ENCODE measurements around the gene MAEA. TPM values are rescaled to one million over a fixed set of nuclear protein-coding genes. Genes with fewer than 3 reads are reported as not detected.
"Not testable (repeated sequence)": the region's sequence is repeated elsewhere in the genome, so short reads cannot be mapped to it uniquely, and the experiment has no call there.

The MAEA gene
- total and polyA plus RNA-seq, 5 donors from 2014 or later = 61.2 to 77.7 (median 66.4) TPM

- H3K36me3 ChIP-seq (ENCODE audit: control insufficient read depth, insufficient read depth, low read length) = peaks cover 32% of the 10 kb centered on the region
- H3K4me3 ChIP-seq (ENCODE audit: low read depth, low read length); ATAC-seq (ENCODE audit: low read depth in 2 of 2); H3K27ac ChIP-seq (ENCODE audit: insufficient read depth, low read length, poor library complexity, severe bottlenecking); H3K4me3 Mint-ChIP-seq; DNase-seq; H3K27ac Mint-ChIP-seq; H3K9me3 Mint-ChIP-seq; H3K27me3 ChIP-seq (ENCODE audit: control insufficient read depth, insufficient read depth, low read length); H3K9me3 ChIP-seq (ENCODE audit: control insufficient read depth in 2 of 2, low read length in 2 of 2); H3K27me3 Mint-ChIP-seq: not testable (repeated sequence)
- H3K4me1 Mint-ChIP-seq = peaks cover 0 to 33% (median 12%) of the 10 kb centered on the region in 4 donors
- H3K36me3 Mint-ChIP-seq = peaks cover 41% of the 10 kb centered on the region
- peaks cover 29% of the 10 kb centered on the region for H3K4me1 ChIP-seq (ENCODE audit: control insufficient read depth, insufficient read depth, low read length, poor library complexity, severe bottlenecking)
These were observed 44.3 kb downstream of the MAEA start for GRCh38 chr4:1333851-1334578.

- Histone ChIP-seq H3K9me3 (ENCODE audit: control insufficient read depth in 2 of 2, low read length in 2 of 2) (no peaks in the 10 kb centered on the region), H3K4me3 (ENCODE audit: low read depth, low read length) (no peak overlapping the region), H3K4me1 (ENCODE audit: control insufficient read depth, insufficient read depth, low read length, poor library complexity, severe bottlenecking) (peaks cover 24% of the 10 kb centered on the region), H3K27ac (ENCODE audit: insufficient read depth, low read length, poor library complexity, severe bottlenecking) (no peak overlapping the region), H3K27me3 (ENCODE audit: control insufficient read depth, insufficient read depth, low read length) (no peaks in the 10 kb centered on the region), H3K36me3 (ENCODE audit: control insufficient read depth, insufficient read depth, low read length) (peaks cover 38% of the 10 kb centered on the region)
- ATAC-seq (ENCODE audit: low read depth in 2 of 2) = no peak
- no peaks in the 10 kb centered on the region for H3K9me3 Mint-ChIP-seq
- H3K4me1 Mint-ChIP-seq = peaks cover 0 to 28% (median 11%) of the 10 kb centered on the region in 4 donors
- no peak for DNase-seq
- peaks cover 43% of the 10 kb centered on the region for H3K36me3 Mint-ChIP-seq
- no peaks in the 10 kb centered on the region for H3K27me3 Mint-ChIP-seq
- peak overlapping the region in 1 of 4 donors; percentile 52 for H3K4me3 Mint-ChIP-seq
- H3K27ac Mint-ChIP-seq = no peak overlapping the region
These were observed 44.8 kb downstream of the MAEA start for GRCh38 chr4:1334579-1334895.

GRCh38 chr4:1335193-1335883 lies 45.6 kb downstream of the MAEA start:
- not testable (repeated sequence) for DNase-seq; ATAC-seq (ENCODE audit: low read depth in 2 of 2)
- peaks cover 43% of the 10 kb centered on the region for H3K36me3 Mint-ChIP-seq

GRCh38 chr4:1336088-1336491 lies 46.4 kb downstream of the MAEA start:
- H3K27me3 Mint-ChIP-seq = no peaks in the 10 kb centered on the region
- no peaks in the 10 kb centered on the region for H3K27me3 ChIP-seq (ENCODE audit: control insufficient read depth, insufficient read depth, low read length)

More at GRCh38 chr4:1335193-1335883, 45.6 kb downstream of the MAEA start:
- Histone ChIP-seq H3K4me1 (ENCODE audit: control insufficient read depth, insufficient read depth, low read length, poor library complexity, severe bottlenecking) (peaks cover 16% of the 10 kb centered on the region), H3K36me3 (ENCODE audit: control insufficient read depth, insufficient read depth, low read length) (peaks cover 46% of the 10 kb centered on the region)
- H3K9me3 ChIP-seq (ENCODE audit: control insufficient read depth in 2 of 2, low read length in 2 of 2); H3K27me3 Mint-ChIP-seq; H3K27ac ChIP-seq (ENCODE audit: insufficient read depth, low read length, poor library complexity, severe bottlenecking); H3K9me3 Mint-ChIP-seq; H3K4me3 Mint-ChIP-seq; H3K4me3 ChIP-seq (ENCODE audit: low read depth, low read length); H3K27me3 ChIP-seq (ENCODE audit: control insufficient read depth, insufficient read depth, low read length): not testable (repeated sequence)
- Mint-ChIP-seq H3K4me1 (peaks cover 0 to 23% (median 8%) of the 10 kb centered on the region in 4 donors), H3K27ac (peak overlapping the region in 2 of 3 donors; percentile 51 to 66)

GRCh38 chr4:1337376-1337831 lies 47.7 kb downstream of the MAEA start:
- peak overlapping the region; percentile 67 to 79 (median 74) for H3K27ac Mint-ChIP-seq
- H3K4me3 Mint-ChIP-seq = no peak overlapping the region
- peak; percentile 57 to 63 for ATAC-seq (ENCODE audit: low read depth in 2 of 2)
- no peak overlapping the region for H3K4me3 ChIP-seq (ENCODE audit: low read depth, low read length)
- no peaks in the 10 kb centered on the region for H3K4me1 ChIP-seq (ENCODE audit: control insufficient read depth, insufficient read depth, low read length, poor library complexity, severe bottlenecking)
- peaks cover 0 to 4% (median 1%) of the 10 kb centered on the region in 4 donors for H3K4me1 Mint-ChIP-seq
- no peaks in the 10 kb centered on the region for H3K27me3 Mint-ChIP-seq
- DNase-seq = peak in 1 of 3 donors; percentile 54
- no peak overlapping the region for H3K27ac ChIP-seq (ENCODE audit: insufficient read depth, low read length, poor library complexity, severe bottlenecking)
- H3K27me3 ChIP-seq (ENCODE audit: control insufficient read depth, insufficient read depth, low read length) = no peaks in the 10 kb centered on the region
- H3K36me3 ChIP-seq (ENCODE audit: control insufficient read depth, insufficient read depth, low read length) = peaks cover 52% of the 10 kb centered on the region
- no peaks in the 10 kb centered on the region for H3K9me3 Mint-ChIP-seq
- H3K36me3 Mint-ChIP-seq = peaks cover 33% of the 10 kb centered on the region
- no peaks in the 10 kb centered on the region for H3K9me3 ChIP-seq (ENCODE audit: control insufficient read depth in 2 of 2, low read length in 2 of 2)

More at GRCh38 chr4:1336088-1336491, 46.4 kb downstream of the MAEA start:
- H3K36me3 Mint-ChIP-seq = peaks cover 37% of the 10 kb centered on the region
- H3K9me3 Mint-ChIP-seq = no peaks in the 10 kb centered on the region
- no peaks in the 10 kb centered on the region for H3K9me3 ChIP-seq (ENCODE audit: control insufficient read depth in 2 of 2, low read length in 2 of 2)
- H3K4me1 Mint-ChIP-seq = peaks cover 0 to 16% (median 2%) of the 10 kb centered on the region in 4 donors
- H3K36me3 ChIP-seq (ENCODE audit: control insufficient read depth, insufficient read depth, low read length) = peaks cover 50% of the 10 kb centered on the region
- no peak overlapping the region for H3K27ac ChIP-seq (ENCODE audit: insufficient read depth, low read length, poor library complexity, severe bottlenecking)
- peaks cover 8% of the 10 kb centered on the region for H3K4me1 ChIP-seq (ENCODE audit: control insufficient read depth, insufficient read depth, low read length, poor library complexity, severe bottlenecking)
- DNase-seq (no peak), ATAC-seq (ENCODE audit: low read depth in 2 of 2) (no peak)
- H3K4me3 Mint-ChIP-seq = peak overlapping the region in 1 of 4 donors; percentile 35
- H3K27ac Mint-ChIP-seq = peak overlapping the region in 2 of 3 donors; percentile 42 to 43
- no peak overlapping the region for H3K4me3 ChIP-seq (ENCODE audit: low read depth, low read length)

- no peaks in the 10 kb centered on the region for H3K27me3 Mint-ChIP-seq
- H3K27ac Mint-ChIP-seq = peak overlapping the region in 2 of 3 donors; percentile 74 to 79
- ATAC-seq (ENCODE audit: low read depth in 2 of 2) (no peak), DNase-seq (no peak)
- Histone ChIP-seq H3K27ac (ENCODE audit: insufficient read depth, low read length, poor library complexity, severe bottlenecking) (no peak overlapping the region), H3K36me3 (ENCODE audit: control insufficient read depth, insufficient read depth, low read length) (peaks cover 52% of the 10 kb centered on the region), H3K4me3 (ENCODE audit: low read depth, low read length) (no peak overlapping the region), H3K4me1 (ENCODE audit: control insufficient read depth, insufficient read depth, low read length, poor library complexity, severe bottlenecking) (no peaks in the 10 kb centered on the region), H3K9me3 (ENCODE audit: control insufficient read depth in 2 of 2, low read length in 2 of 2) (no peaks in the 10 kb centered on the region), H3K27me3 (ENCODE audit: control insufficient read depth, insufficient read depth, low read length) (no peaks in the 10 kb centered on the region)
- peaks cover 0 to 2% (median 1%) of the 10 kb centered on the region in 4 donors for H3K4me1 Mint-ChIP-seq
- peaks cover 33% of the 10 kb centered on the region for H3K36me3 Mint-ChIP-seq
- H3K4me3 Mint-ChIP-seq = no peak overlapping the region
- no peaks in the 10 kb centered on the region for H3K9me3 Mint-ChIP-seq
These were observed 48.5 kb downstream of the MAEA start for GRCh38 chr4:1337951-1338751.

- H3K4me3 ChIP-seq (ENCODE audit: low read depth, low read length) = no peak overlapping the region
- H3K4me3 Mint-ChIP-seq = peak overlapping the region in 1 of 4 donors; percentile 15
- no peak overlapping the region for H3K27ac ChIP-seq (ENCODE audit: insufficient read depth, low read length, poor library complexity, severe bottlenecking)
- peaks cover 0 to 2% (median 1%) of the 10 kb centered on the region in 4 donors for H3K4me1 Mint-ChIP-seq
- peak overlapping the region in 2 of 3 donors; percentile 20 to 42 for H3K27ac Mint-ChIP-seq
- peaks cover 52% of the 10 kb centered on the region for H3K36me3 ChIP-seq (ENCODE audit: control insufficient read depth, insufficient read depth, low read length)
- H3K9me3 Mint-ChIP-seq = no peaks in the 10 kb centered on the region
- no peaks in the 10 kb centered on the region for H3K4me1 ChIP-seq (ENCODE audit: control insufficient read depth, insufficient read depth, low read length, poor library complexity, severe bottlenecking)
- peaks cover 33% of the 10 kb centered on the region for H3K36me3 Mint-ChIP-seq
- no peaks in the 10 kb centered on the region for H3K9me3 ChIP-seq (ENCODE audit: control insufficient read depth in 2 of 2, low read length in 2 of 2)
- ATAC-seq (ENCODE audit: low read depth in 2 of 2) (no peak), DNase-seq (no peak)
- H3K27me3 Mint-ChIP-seq = no peaks in the 10 kb centered on the region
- no peaks in the 10 kb centered on the region for H3K27me3 ChIP-seq (ENCODE audit: control insufficient read depth, insufficient read depth, low read length)
These were observed 49.2 kb downstream of the MAEA start for GRCh38 chr4:1338752-1339414.

Data from CD4-positive, CD25-positive, alpha-beta regulatory T cell (primary cell).